GM19025 (cell line): ENCODE results near the gene AIG1.
"Not testable (repeated sequence)": the region's sequence is repeated elsewhere in the genome, so short reads cannot be mapped to it uniquely, and the experiment has no call there.

Source experiments
- ATAC-seq: cut with Tn5 transposase; IDR thresholded peaks from one replicate; pipeline ENCODE4 v1.9.1; 2021; ENCODE audit warnings: mild to moderate bottlenecking, low read depth, moderate library complexity; ENCODE audit not compliant: unreplicated experiment

The AIG1 gene

DNA sequence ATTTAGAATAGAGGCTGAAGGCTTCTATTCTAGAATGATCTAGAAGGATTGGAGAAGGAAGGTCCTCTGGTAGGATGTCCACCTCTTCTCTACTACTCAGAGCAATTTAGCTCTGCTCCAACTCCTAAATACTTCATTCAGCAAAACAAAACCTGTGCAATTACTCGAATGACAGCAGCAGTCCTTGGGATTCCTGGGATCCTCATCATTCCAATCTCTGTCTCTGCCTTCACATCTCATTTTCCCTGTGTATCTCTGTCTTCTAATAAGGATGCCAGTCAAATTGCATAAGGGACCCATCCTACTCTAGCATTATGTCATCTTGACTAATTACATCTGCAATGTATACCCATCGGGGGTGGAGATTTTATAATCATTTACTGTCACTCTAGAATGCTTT lies 5.5 kb upstream of the AIG1 start:
- no peak for ATAC-seq

DNA sequence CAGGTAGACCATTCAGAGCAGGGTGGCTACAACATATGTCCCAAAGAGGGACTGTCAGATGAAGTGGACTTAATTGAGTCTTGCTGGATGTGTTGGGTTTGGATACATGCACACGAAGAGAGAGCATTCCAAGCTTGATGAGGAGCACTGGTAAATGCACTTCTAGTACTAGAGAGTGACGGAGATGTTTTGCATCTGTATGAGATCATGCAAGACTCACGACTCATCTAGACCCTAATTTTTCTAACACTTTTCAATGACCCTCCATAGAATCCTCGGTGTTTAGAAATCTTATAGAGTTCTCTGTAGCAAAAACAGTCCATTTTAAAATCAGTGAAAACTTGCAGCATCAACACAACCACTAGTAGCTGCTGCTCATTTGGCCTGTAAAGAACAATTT lies 4.8 kb upstream of the AIG1 start:
- no peak for ATAC-seq

DNA sequence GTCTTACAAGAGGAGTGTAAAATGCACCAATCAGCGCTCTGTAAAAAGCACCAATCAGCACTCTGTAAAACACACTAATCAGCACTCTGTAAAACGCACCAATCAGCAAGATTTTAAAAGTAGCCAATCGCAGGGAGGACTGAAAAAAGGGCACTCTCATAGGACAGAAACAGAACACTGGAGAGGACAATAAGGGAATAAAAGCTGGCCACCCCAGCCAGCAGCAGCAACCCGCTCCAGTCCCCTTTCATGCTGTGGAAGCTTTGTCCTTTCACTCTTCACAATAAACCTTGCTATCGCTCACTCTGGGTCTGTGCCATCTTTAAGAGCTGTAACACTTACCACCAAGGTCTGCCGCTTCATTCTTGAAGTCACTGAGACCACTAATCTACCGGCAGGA lies 1.7 kb upstream of the AIG1 start:
- ATAC-seq, result no peak

DNA sequence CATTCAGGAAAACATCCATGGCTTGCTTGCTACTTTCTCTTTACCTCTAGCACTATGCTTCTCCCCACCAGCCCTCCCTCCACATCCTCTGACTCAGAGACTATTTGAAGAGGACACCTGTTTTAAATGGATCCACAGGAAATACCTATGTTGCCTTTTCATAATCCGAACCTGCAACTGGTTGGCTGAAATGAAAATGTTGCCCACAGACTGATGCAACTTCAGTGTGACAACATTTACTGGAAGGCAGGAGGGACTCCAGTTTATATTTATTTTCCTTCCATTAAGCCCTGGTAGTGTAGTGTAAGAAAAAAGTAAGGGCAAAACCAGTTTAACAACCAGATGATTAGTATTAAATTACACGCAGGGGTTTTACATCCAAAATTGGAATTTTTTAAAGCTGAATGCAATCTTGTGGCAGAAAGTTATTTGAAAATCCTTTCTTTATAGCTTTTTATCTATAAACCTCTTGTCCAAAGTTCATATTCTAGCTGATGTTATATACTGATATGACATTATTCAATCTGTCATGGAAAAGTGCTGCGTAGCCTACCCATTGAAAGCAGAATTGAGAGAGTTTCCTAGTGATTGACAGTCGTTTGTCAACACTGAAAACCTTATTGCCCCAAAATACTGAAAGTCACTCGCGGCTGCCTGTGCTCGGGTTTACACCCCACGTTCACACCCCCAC lies 881 bp upstream of the AIG1 start:
- ATAC-seq, result no peak

DNA sequence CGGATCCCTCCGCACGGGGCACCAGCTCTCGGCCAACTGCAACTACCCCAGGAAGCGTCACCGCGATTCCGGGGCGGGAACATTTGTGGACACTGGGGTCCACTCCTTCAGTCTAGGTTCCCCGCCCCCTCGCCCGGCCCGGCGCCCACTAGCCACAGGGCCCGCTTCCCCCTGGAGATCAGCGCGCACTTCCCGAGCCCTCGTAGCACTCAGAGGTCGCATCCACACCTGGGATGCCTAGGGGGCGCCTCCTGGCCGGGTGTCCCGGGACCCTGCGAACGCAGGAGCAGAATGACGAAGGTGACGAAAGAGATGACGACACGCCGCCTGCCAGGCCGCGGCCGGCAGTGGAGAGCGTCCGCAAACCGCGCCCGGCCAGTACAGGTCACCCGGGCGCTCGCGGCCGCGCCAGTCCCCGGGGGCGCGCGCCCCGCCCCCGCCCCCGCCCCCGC lies 309 bp upstream of the AIG1 start:
- ATAC-seq, result peak; percentile 63

DNA sequence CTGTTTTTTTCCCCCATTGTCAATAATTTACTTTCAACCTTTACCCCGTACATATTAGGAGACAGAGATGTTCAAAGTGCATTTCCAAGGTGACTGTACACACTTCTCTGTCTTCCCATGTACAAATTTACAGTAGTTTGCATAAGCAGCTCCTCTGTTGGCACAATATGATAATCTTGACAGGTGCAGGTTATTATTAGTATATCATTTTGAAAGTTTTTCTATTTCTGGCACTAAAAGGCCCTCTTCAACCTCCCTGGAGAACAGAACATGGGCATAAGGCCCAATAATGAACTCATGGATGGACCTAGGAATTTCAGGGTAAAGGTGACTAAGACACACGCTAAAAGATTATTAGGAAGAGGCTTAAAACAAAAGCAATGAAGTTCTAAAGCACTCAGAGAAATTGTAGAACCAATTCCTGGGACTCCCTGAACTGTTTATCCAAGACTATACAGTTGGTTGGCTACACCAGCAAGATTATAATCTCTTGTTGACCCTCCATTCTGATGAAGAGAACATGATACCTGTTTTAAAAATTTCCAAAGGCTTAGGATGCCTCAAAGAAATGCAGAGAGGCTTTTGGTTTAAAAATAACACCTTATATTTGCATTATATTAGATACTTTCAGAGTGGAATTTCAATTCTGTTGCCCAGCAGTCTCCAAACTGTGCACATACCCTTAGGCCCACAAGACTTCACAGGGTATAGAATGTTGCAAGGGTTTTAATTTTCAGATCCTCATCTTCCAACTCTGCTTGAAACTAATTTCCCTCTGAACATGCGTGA lies 1.1 kb downstream of the AIG1 start:
- peak; percentile 22 for ATAC-seq

DNA sequence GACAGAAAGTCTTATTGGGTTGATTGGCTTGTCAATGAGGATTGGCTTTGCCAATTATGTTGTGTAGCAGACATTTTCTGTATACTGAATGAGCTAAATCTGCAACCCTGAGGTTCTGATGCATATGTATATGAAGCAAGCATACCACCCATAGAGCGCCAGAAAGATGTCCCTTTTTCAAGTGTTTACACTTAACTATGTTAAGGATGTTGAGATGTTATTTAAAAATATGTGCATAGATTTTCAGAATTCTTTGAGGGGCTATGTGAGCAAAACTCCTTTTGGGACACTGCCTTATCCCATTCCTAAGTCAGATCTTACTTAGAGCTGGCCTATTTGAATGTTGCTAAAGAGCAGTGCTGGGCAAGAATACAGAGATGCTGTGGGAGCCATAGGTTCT lies 1.9 kb downstream of the AIG1 start:
- ATAC-seq, result no peak

DNA sequence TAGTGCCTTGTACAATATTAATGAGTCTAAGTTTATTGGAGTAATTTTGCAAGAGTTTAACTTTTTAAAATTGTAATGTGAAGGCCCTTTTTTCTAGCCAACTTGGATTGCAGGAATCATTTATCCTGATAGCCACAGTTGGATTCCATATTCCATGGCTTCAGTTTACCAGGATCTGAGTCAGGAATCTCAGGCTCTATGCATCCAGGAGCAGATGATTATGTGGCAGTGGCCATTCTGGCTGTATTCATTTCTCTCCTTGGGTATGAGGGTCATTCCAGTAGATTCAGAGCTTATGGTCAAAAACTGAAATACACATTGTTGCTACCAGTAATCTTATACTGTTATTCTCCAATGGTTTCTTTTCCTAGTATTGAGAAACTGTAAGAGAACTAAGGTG lies 2.9 kb downstream of the AIG1 start:
- ATAC-seq, result no peak

DNA sequence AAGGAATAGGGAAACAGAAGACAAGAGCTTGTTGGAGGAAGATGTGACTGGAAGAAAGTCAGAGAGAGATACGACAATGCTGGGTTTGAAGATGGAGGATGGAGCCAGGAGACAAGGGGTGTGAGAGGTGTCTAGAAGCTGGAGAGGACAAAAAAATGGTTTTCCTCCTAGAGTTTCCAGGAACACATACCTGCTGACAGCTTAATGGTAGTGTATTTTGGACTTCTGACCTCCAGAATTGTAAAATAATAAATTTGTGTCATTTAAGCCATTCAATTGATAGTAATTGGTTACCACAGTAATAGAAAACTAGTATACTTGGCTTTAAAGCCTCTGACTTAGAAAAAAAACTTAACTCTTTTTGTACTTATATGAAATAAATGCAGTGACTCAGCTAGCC lies 3.6 kb downstream of the AIG1 start:
- ATAC-seq, result no peak

DNA sequence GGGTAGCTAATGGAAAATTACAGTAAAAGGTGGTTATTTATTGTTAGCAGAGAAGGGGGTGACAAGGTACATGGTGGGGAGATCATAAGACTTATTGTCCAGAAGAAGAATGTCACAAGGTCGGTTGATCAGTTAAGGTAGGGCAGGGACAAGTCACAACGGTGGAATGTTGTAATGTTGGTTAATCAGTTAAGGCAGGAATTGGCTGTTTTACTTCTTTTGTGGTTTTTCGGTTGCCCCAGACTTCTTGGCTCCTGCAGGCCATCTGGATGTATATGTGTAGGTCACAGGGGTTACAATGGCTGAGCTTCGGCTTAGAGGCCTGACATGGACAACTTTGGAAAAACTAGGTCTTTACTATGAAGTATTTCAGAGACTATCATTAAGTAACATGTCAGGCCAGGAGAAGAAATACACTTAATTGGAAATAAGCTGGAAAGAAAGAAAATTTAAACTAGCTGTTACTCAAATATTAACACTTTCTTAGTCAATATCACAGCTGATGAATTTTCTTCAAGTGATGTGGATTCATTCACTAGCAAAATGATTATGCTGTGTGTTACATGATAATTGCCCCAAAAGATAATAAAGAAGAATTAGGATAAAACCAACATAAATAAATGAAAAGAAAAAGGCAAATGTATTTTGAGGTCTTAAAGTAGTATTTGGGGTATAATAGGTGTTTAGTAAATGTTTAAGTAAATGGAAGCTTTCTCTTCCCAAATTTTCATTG lies 4.4 kb downstream of the AIG1 start:
- no peak for ATAC-seq

DNA sequence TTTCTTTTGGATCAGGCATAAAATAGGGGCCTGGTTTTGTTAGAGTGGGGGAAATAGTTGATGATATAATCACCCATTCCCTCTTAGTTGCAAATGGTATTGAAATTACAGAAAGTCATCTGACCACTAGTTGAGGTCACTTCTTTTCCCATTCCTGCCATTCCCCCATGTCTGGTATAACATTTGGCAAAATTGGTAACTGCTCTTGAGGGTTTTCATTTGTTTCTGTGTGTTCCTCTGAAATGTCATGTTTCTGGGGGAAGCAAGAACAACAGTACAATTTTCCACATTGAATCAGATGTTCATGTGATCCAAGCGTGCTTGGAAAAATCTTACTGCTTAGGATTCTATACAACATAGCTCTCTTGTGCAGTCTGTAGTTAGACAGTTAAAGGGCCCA lies 7.3 kb downstream of the AIG1 start:
- no peak for ATAC-seq

DNA sequence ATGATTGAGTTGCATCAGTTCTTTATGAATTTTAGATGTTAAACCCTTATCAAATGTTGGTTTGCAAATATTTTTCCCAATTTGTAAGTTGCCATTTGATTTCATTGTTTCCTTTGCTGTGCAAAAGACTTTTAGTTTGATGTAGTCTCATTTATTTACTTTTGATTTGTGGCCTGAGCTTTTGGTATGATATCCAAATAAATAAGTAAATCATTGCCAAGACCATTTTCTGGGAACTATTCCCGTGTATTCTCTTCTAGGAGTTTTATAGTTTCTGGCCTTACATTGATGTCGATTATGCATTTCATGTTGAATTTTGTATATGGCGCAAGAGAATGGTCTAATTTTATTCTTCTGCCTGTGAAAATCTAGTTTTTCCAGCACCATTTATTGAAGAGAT lies 13.4 kb downstream of the AIG1 start:
- ATAC-seq, result no peak

DNA sequence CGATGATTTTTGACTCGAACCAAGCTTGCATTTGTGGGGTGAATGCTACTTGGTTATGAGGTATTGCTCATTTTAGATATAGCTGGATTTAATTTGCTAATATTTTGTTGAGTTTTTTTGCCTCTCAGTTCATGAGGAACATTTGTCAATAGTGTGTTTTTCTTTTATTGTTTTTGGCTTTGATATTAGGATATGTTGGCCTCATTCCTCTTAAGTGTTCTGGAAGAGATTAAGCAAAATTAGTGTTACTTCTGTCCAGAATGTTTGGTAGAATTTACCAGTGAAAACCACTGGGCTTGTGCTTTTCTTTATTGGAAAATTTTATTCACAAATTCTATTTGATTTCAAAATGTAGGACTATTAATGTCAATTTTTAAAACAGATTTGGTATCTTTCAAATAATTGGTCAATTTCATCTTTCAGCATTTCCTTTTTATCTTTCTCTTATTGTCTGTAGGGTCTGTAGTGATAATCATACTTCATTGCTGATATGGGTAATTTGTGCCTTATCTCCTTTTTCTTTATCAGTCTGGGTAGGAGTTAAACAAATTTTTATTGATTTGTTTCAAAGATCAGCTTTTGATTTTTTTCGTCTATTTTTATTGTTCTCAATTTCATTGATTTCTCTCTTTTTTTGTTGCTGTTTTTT lies 14.1 kb downstream of the AIG1 start:
- ATAC-seq, result no peak

DNA sequence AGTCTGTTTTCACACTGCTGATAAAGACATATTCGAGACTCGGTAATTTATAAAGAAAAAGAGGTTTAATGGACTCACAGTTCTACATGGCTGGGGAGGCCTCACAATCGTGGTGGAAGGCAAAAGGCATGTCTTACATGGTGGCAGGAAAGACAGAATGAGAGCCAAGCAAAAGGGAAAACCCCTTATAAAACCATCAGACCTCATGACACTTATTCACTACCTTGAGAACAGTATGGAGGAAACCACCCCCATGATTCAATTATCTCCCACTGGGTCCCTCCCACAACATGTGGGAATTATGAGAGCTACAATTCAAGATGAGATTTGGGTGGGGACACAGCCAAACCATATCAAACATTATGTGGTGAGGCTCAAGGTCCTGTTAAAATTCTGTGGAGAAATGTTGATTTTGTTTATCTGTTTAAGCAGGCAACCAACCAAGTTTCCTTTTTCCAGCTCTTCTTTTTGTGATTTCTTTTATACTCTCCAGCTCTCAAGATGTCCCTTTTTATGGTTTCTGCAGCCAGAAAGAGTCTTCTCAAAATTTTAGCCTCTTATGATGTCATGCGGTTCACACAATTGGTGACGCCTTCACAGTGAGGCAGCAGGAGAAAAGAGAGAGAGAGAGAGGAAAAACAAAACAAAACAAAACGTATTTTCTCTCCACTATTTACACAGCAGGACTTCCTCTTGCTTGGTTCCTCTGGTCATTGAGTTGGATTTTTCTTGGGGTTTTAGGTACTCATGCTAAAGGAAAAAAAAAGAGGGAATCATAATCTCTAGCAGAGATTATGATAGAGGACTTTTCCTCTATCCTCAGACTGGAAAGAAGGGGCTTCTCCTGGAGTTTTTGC lies 18.0 kb downstream of the AIG1 start:
- ATAC-seq, result no peak

DNA sequence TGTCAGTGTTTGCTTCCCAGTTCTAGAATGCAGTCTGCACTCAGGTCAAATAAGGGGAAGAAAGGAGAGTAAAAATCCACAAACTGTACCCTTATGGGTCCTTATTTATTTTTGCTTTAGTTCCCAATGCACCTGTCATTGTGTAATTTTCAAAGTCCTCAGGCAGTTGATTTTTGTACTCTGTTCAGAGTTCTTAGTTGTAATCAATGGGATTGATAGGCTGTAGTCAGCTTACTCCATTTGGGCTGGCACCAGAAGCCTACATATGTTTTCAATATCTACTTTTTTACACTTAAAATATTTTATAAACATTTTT lies 18.6 kb downstream of the AIG1 start:
- ATAC-seq, result no peak

DNA sequence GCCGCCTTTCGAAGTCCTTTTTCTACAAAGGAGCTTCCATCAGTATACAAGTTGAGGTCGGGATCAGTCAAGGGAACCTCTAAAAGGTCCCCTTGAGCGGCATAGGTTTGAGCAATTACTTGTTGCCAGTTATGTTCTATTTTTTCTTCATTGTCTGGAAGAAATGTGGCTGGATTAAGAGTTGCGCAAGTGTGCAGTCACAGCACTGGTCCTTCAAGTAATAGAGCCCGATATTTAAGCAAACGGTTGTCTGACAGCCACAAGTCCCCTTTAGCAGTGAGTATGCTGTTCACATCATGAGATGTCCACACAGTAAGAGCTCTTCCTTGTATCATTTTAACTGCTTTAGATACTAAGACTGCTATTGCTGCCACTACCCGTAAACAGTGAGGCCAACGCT lies 21.6 kb downstream of the AIG1 start:
- ATAC-seq, result not testable (repeated sequence)

DNA sequence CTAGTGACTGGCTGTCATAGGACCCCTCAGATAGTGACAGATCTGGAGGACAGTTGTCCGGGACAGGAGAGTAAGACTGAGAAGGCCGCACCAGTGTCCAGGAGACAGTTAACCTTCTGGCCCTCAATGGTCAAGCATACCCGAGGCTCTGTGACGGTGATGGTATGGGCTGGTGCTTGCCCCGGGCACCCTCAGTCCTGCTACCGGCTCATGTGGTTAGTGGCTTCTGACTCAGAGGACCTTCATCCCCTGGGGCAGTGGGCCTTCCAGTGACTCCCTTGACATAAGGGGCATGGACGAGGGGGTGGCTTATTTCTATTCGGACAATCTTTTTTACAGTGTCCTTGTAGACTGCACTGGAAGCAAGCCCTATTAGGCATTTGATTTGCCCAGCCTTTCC lies 23.3 kb downstream of the AIG1 start:
- ATAC-seq, result not testable (repeated sequence)

DNA sequence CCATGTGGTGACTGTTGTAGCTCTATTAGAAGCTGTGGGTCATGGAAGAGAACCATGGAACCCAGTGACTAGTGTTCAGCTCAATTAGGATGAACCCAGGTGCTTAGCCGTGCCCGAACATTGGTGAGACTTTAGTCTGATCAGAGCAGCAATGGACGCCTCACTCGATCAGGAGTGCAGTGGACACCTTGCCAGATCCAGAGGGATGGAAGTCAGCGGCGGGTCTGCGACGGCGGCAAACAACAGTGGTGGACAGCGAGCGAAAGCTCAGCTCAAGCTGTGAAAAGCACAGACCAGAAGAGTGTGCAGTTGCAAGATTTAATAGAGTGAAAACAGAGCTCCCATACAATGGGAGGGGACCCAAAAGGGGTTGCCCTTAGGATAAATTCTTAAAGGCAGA lies 26.6 kb downstream of the AIG1 start:
- not testable (repeated sequence) for ATAC-seq

DNA sequence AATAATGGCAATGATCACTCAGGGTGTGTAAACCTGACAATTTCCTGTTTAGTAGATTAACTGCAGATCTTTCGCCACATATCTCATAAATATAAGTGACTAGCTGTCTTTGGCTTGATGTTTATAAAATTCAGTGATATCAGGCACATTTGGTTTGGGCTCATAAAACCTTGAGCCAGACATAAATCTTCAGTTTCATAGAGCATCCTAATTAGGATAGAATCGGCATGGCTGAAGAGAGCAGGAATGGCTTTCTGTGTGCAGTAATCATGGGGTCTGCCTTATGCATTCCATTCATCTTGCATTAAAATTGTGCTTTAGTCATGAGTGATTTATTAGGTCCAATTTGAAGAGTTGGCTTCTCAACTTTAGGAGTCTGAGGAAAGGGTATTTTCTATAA lies 27.2 kb downstream of the AIG1 start:
- ATAC-seq, result no peak

DNA sequence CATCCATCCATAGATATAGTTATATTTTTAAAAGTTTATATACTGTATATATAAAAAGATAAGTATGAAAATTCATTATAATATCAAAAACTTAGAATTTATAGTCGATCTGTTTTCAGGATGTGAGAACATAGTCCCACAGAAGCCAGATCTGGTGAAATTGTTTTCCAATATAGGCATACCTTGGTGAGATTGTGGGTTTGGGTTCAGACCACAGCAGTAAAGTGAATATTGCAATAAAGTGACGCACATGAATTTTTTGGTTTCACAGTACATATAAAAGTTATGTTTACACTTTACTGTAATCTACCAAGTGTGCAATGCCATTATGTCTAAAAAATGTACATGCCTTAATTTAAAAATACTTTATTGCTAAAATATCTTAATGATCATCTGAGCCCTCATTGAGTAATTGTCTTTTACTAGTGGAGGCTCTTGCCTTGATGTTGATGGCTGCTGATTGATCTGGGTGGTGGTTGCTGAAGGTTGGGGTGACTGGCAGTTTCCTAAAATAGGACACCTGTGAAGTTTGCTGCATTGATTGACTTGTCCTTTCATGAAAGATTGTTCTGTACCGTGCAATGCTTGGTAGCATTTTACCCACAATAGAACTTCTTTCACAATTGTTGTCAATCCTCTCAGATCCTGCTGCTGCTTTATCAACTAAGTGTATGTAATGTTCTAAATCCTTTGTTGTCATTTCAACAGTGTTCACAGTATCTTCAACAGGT lies 29.8 kb downstream of the AIG1 start:
- ATAC-seq, result no peak
